Fibroblast of pulmonary artery (primary cell): ENCODE results near the gene AASS.

ENCODE experiments used
- DNase-seq: peaks from one replicate; pipeline ENCODE4 v3.0.0-alpha.2; 2010; ENCODE audit warnings: low read depth
- H3K4me3 ChIP-seq: replicated peaks from 2 replicates; pipeline ENCODE4 v1.5.1; 2011; ENCODE audit warnings: low read depth, mild to moderate bottlenecking, control low read depth, low read length, moderate library complexity
- CTCF ChIP-seq: IDR thresholded peaks from 2 replicates; pipeline ENCODE4 v1.5.1; 2011; ENCODE audit warnings: mild to moderate bottlenecking, control low read depth, low read length, inconsistent platforms; ENCODE audit errors: missing control alignments

Gene AASS

GRCh38 chr7:122055073-122055472 is 89.0 kb downstream of the AASS start:
- no peak for DNase-seq
- TF ChIP-seq CTCF = no peak
- no peak overlapping the region for H3K4me3 ChIP-seq

- no peak for DNase-seq
- no peak overlapping the region for H3K4me3 ChIP-seq
- TF ChIP-seq CTCF = no peak
Observed at GRCh38 chr7:122054393-122054792, 89.7 kb downstream of the AASS start.

GRCh38 chr7:122046402-122046801 is 97.6 kb downstream of the AASS start:
- no peak for DNase-seq
- TF ChIP-seq CTCF = no peak
- H3K4me3 ChIP-seq = no peak overlapping the region

GRCh38 chr7:122040147-122040546 is 103.9 kb downstream of the AASS start:
- no peak for TF ChIP-seq CTCF
- no peak for DNase-seq
- H3K4me3 ChIP-seq = no peak overlapping the region

GRCh38 chr7:122038904-122039303 is 105.1 kb downstream of the AASS start:
- TF ChIP-seq CTCF = no peak
- DNase-seq = no peak
- no peak overlapping the region for H3K4me3 ChIP-seq

- no peak overlapping the region for H3K4me3 ChIP-seq
- TF ChIP-seq CTCF = no peak
- no peak for DNase-seq
Observed at GRCh38 chr7:122038134-122038533, 105.9 kb downstream of the AASS start.

- DNase-seq = no peak
- no peak for TF ChIP-seq CTCF
- H3K4me3 ChIP-seq = no peak overlapping the region
Observed at GRCh38 chr7:122035876-122036275, 108.2 kb downstream of the AASS start.
